HepG2 (cell line): Measurements from ENCODE around the gene SLC20A1. TPM values are rescaled to one million over a fixed set of nuclear protein-coding genes. Genes with fewer than 3 reads are reported as not detected.
"Not testable (repeated sequence)": the region's sequence is repeated elsewhere in the genome, so short reads cannot be mapped to it uniquely, and the experiment has no call there.

Experiments used
- ATAC-seq: fragments of 200-7000 bp; cut with Tn5 transposase; 3 replicates; pipeline ENCODE4 v1.9.1; 2020; ENCODE audit warnings: mild to moderate bottlenecking, moderate library complexity
- BruUV-seq: library from RNA; stranded (reverse); fragments of 400-500 nt; replicated peaks from 2 replicates; lab custom pipeline; 2021; lab: Mats Ljungman, UMichigan
- CTCF ChIA-PET: fragments of 300-600 bp; formaldehyde crosslinking; extraction: SDS; loops from one replicate; lab custom pipeline; 2021; ENCODE audit warnings: low total read pairs, inconsistent platforms, low intra/inter-chr PET ratio; lab: Yijun Ruan, JAX
- POLR2A ChIA-PET: fragments of 350-600 bp; sonication (Branson Sonifier 250); formaldehyde crosslinking; loops from one replicate; lab custom pipeline; 2020; ENCODE audit warnings: antibody characterized with exemption, inconsistent platforms; lab: Yijun Ruan, JAX
- DNase-seq: peaks from one replicate; pipeline ENCODE4 v3.0.0-alpha.2; 2015; ENCODE audit warnings: low spot score
- FAIRE-seq: peaks from 3 replicates; lab custom pipeline; 2011; peaks lifted over from hg19 to GRCh38; lab: Jason Lieb, UNC
- H2AFZ ChIP-seq: one replicate; pipeline ENCODE4 v1.6.1; 2011; ENCODE audit warnings: low read length, inconsistent platforms
- H3K27ac ChIP-seq: fragments of 300-600 bp; 3 replicates; pipeline ENCODE4 v1.8.0; 2011; ENCODE audit warnings: mixed run types, mild to moderate bottlenecking, mixed read lengths, low read length, inconsistent platforms; ENCODE audit not compliant: insufficient read depth; ENCODE audit errors: extremely low read length
- H3K27me3 ChIP-seq, 2 experiments: fragments of 200-600 bp in 1 of 2; 2 replicates in 1 of 2; 3 replicates in 1 of 2; pipeline versions ENCODE4 v1.6.0 to v1.8.0; 2011; ENCODE audit warnings: low read length in 2 of 2, mild to moderate bottlenecking in 2 of 2, moderate library complexity in 2 of 2, inconsistent platforms in 1 of 2; ENCODE audit not compliant: insufficient read depth in 2 of 2, control insufficient read depth in 1 of 2
- H3K36me3 ChIP-seq, 2 experiments: fragments of 200-600 bp in 1 of 2; replicated peaks in 1 of 2; 2 replicates in 1 of 2; 3 replicates in 1 of 2; pipeline versions ENCODE4 v1.5.1 to v1.8.0; 2011; ENCODE audit warnings: low read length in 2 of 2, inconsistent platforms in 1 of 2; ENCODE audit not compliant: insufficient read depth in 2 of 2, control insufficient read depth in 1 of 2
- H3K4me1 ChIP-seq: 2 replicates; pipeline ENCODE4 v1.5.1; 2012; ENCODE audit warnings: low read length, inconsistent platforms; ENCODE audit not compliant: insufficient read depth
- H3K4me2 ChIP-seq: 2 replicates; pipeline ENCODE4 v1.6.0; 2011; ENCODE audit warnings: low read depth, low read length, inconsistent platforms
- H3K4me3 ChIP-seq, 3 experiments: fragments of 200-600 bp in 1 of 3; sonication (generic), shearing (Covaris generic) in 1 of 3; replicated peaks in 1 of 3; 2 replicates each; pipeline ENCODE4 v1.5.1; 2011 to 2016; ENCODE audit warnings: low read length in 3 of 3, inconsistent platforms in 2 of 3, low read depth in 2 of 3, mild to moderate bottlenecking in 2 of 3, control low read depth in 1 of 3, mixed read lengths in 1 of 3; ENCODE audit not compliant: insufficient read depth in 1 of 3
- H3K79me2 ChIP-seq: one replicate; pipeline ENCODE4 v1.6.1; 2011; ENCODE audit warnings: low read length, inconsistent platforms; ENCODE audit not compliant: insufficient read depth
- H3K9ac ChIP-seq: 2 replicates; pipeline ENCODE4 v1.6.0; 2011; ENCODE audit warnings: mild to moderate bottlenecking, low read depth, low read length, inconsistent platforms; ENCODE audit not compliant: insufficient read depth
- H3K9me3 ChIP-seq: 2 replicates; pipeline ENCODE4 v1.5.1; 2012; ENCODE audit warnings: mild to moderate bottlenecking, low read length
- H4K20me1 ChIP-seq: 2 replicates; pipeline ENCODE4 v1.6.0; 2011; ENCODE audit warnings: inconsistent platforms, mild to moderate bottlenecking, low read length, moderate library complexity; ENCODE audit not compliant: insufficient read depth
- ESRRA ChIP-seq: sonication (generic); formaldehyde crosslinking; IDR thresholded peaks from 2 replicates; pipeline ENCODE4 v1.5.1; 2020; ENCODE audit warnings: mild to moderate bottlenecking, low read depth, missing genetic modification reagents
- MAFF ChIP-seq: IDR thresholded peaks from 2 replicates; pipeline ENCODE4 v1.6.1; 2011; ENCODE audit warnings: low read depth, low read length, improper control_type of control experiment
- MAFK ChIP-seq, 2 experiments: IDR thresholded peaks in 1 of 2; conservative IDR thresholded peaks in 1 of 2; 2 replicates each; pipeline ENCODE4 v1.6.1; 2011; ENCODE audit warnings: improper control_type of control experiment in 2 of 2, low read length in 2 of 2
- WGBS: methylation state at CpG from one replicate; pipeline ENCODE4 v1.1.6; 2017; ENCODE audit warnings: low lambda C conversion rate; 5-methylcytosine and 5-hydroxymethylcytosine counted together
- in situ Hi-C: cut with HindIII; loops from 2 replicates; pipeline ENCODE4 v1.10.0; 2017; ENCODE audit warnings: low pct_unique_long_range_greater_than_20kb; ENCODE audit not compliant: extremely low pct_ligation_motif_present
- intact Hi-C: fragments of 100-400 bp; cut with micrococcal nuclease; formaldehyde crosslinking; loops from one replicate; pipeline ENCODE4 v1.10.0; 2022; ENCODE audit not compliant: unreplicated experiment
- polyA plus RNA-seq, 8 experiments: library from polyadenylated mRNA; depleted of rRNA in 3 of 8; stranded (reverse) in 7 of 8; unstranded in 1 of 8; fragments of >200 nt; fragmentation: Illumina TruSeq in 4 of 8; extraction: Trizol in 4 of 8; gene quantifications; 2 replicates each; pipeline versions ENCODE4 v1.2.1 to v1.2.3, GENCODE V29; 2011 to 2016; ENCODE audit warnings: low read depth in 4 of 8, missing spikeins in 1 of 8, mixed read lengths in 1 of 8; ENCODE audit not compliant: insufficient read depth in 1 of 8
- total RNA-seq, 5 experiments: library from RNA; depleted of rRNA; stranded (reverse); fragments of >200 nt; fragmentation: Illumina TruSeq; extraction: Trizol; gene quantifications; 2 replicates each; pipeline ENCODE4 v1.2.3, GENCODE V29; 2016; ENCODE audit warnings: low read depth in 1 of 5
- TF ChIP-seq, protein P1 (sequence below): sonication (generic); formaldehyde crosslinking; IDR thresholded peaks from 2 replicates; pipeline ENCODE4 v1.5.0; 2020; ENCODE audit warnings: mild to moderate bottlenecking, missing genetic modification reagents

SLC20A1 gene
- total and polyA plus RNA-seq, 2 of the 13 experiments (the other 11 are each of a cell fraction or from before 2014, with no cell fraction given): 54.0 to 85.9 TPM

DNA sequence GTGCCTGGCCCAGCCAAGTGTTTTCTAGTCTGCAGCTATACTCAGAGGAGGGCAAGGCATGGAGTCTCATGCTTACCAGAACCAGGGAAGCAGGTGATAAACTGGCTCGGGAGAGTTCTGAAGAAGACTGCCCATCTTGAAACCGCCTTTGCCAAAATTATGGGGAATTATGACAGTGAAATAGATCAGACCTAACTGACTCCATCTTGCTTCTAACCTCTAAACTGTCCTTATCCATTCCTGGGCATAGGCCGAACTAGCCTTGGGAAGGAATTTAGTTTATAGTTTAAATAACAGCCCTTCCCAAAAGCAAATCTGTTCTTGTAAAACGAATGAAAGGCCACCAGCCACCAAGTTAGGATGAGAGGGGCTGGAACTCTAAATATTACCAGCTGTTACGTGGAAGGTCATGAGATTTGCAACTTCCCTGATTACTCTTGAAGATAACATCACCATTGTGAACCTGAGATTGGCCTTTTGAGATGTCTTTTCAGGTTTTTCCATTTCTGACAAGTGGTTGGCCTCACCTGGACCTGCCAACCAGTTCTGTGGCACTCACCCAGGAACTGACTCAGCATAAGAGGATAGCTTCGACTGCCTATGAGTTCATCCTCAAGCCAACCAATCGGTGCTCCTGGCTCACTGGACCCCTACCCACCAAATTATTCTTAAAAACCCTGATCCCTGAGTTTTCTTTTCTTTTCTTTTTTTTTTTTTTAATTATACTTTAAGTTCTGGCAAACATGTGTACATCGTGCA, 37.9 kb upstream of the SLC20A1 start:
- H3K27me3 ChIP-seq: peaks cover 0 to 3% of the 10 kb centered on the region in 2 experiments; a peak in 1 of 5 replicates
- FAIRE-seq: no peak

DNA sequence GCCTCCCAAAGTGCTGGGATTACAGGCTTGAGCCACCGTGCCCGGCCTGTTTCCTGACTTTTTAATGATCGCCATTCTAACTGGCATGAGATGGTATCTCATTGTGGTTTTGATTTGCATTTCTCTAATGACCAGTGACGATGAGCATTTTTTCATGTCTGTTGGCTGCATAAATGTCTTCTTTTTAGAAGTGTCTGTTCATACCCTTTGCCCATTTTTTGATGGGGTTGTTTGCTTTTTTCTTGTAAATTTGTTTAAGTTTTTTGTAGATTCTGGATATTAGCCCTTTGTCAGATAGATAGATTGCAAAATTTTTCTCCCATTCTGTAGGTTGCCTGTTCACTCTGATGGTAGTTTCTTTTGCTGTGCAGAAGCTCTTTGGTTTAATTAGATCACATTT, 36.4 kb upstream of the SLC20A1 start:
- FAIRE-seq, CTCF ChIA-PET, H3K4me2 ChIP-seq, H3K9ac ChIP-seq, in situ Hi-C loops, intact Hi-C loops, H3K27ac ChIP-seq, H3K9me3 ChIP-seq, H3K79me2 ChIP-seq, POLR2A ChIA-PET, BruUV-seq, H4K20me1 ChIP-seq, ATAC-seq, H3K27me3 ChIP-seq, H3K4me3 ChIP-seq, H2AFZ ChIP-seq, H3K36me3 ChIP-seq, DNase-seq: not testable (repeated sequence)
- peaks cover 23% of the 10 kb centered on the region for H3K4me1 ChIP-seq
- WGBS: 86% methylated on average over 4 of the region's 4 CpGs

More for the DNA sequence above, 37.9 kb upstream of the SLC20A1 start:
- Histone ChIP-seq H3K79me2 (no peaks in the 10 kb centered on the region), H4K20me1 (no peaks in the 10 kb centered on the region), H3K36me3 (no peaks in the 10 kb centered on the region), H3K4me3 (no peak overlapping the region), H3K9ac (no peak overlapping the region), H3K4me2 (no peak overlapping the region), H3K27ac (no peak overlapping the region), H2AFZ (no peak overlapping the region), H3K9me3 (no peaks in the 10 kb centered on the region), H3K4me1 (peaks cover 19% of the 10 kb centered on the region)
- BruUV-seq: no TSS peak
- ChIA-PET POLR2A (no interaction called here), CTCF (no interaction called here)
- in situ Hi-C loops: no loop called here
- intact Hi-C loops: no loop called here
- WGBS: 32% methylated on average over 8 of the region's 8 CpGs
- TF ChIP-seq ESRRA (CRISPR knock-in tag) (no peak), MAFK (conservative IDR thresholded peaks at IDR 0.05 in 1 of 2, IDR thresholded peaks at IDR 0.05 in 1 of 2; ENCODE audit: low read length in 2 of 2) (peak; percentile 22 to 49; a peak in 2 of 4 replicates), MAFF (peak; percentile 26; the same call in 1 of the 2 replicates)
- TF ChIP-seq, protein P1, sequence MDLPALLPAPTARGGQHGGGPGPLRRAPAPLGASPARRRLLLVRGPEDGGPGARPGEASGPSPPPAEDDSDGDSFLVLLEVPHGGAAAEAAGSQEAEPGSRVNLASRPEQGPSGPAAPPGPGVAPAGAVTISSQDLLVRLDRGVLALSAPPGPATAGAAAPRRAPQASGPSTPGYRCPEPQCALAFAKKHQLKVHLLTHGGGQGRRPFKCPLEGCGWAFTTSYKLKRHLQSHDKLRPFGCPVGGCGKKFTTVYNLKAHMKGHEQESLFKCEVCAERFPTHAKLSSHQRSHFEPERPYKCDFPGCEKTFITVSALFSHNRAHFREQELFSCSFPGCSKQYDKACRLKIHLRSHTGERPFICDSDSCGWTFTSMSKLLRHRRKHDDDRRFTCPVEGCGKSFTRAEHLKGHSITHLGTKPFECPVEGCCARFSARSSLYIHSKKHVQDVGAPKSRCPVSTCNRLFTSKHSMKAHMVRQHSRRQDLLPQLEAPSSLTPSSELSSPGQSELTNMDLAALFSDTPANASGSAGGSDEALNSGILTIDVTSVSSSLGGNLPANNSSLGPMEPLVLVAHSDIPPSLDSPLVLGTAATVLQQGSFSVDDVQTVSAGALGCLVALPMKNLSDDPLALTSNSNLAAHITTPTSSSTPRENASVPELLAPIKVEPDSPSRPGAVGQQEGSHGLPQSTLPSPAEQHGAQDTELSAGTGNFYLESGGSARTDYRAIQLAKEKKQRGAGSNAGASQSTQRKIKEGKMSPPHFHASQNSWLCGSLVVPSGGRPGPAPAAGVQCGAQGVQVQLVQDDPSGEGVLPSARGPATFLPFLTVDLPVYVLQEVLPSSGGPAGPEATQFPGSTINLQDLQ (CRISPR knock-in tag): no peak
- ATAC-seq (no peak), DNase-seq (no peak)
